Measurements from ENCODE around the gene EBF3.

Gene EBF3

GRCh38 chr10:129945526-129945925 lies 18.5 kb downstream of the EBF3 start:
- Histone ChIP-seq H3K4me3 (ENCODE audit: insufficient read depth in 1 of 2, low read depth in 1 of 2, low read length in 2 of 2) (peak overlapping the region in 1 of 2 experiments; percentile 67), H3K27ac (ENCODE audit: low read length, poor library complexity, severe bottlenecking) (no peak overlapping the region), H2AFZ (ENCODE audit: low read depth, low read length) (no peak overlapping the region), H2BK5ac (ENCODE audit: low read depth, low read length, poor library complexity, severe bottlenecking) (no peak overlapping the region), H2BK12ac (ENCODE audit: low read length in 2 of 2) (no peak overlapping the region), H3K36me3 (ENCODE audit: control insufficient read depth in 1 of 2, insufficient read depth in 2 of 2, low read depth in 1 of 2, low read length in 2 of 2) (peaks cover 0 to 69% of the 10 kb centered on the region in 2 experiments), H3K27me3 (ENCODE audit: control insufficient read depth in 1 of 2, insufficient read depth in 1 of 2, low read length in 2 of 2) (peaks cover 0 to 4% of the 10 kb centered on the region in 2 experiments), H3K4me1 (ENCODE audit: control insufficient read depth, insufficient read depth, low read depth, low read length) (peaks cover 4% of the 10 kb centered on the region), H3K9ac (ENCODE audit: low read length) (peak overlapping the region; percentile 92), H4K91ac (ENCODE audit: low read length) (no peak overlapping the region), H3K4ac (ENCODE audit: low read depth in 1 of 2, low read length in 2 of 2) (no peak overlapping the region), H3K79me1 (replicated peaks; ENCODE audit: low read length, poor library complexity, severe bottlenecking) (no peaks in the 10 kb centered on the region), H3K4me2 (ENCODE audit: low read length, poor library complexity, severe bottlenecking) (no peak overlapping the region), H3K18ac (ENCODE audit: low read depth in 1 of 2, low read length in 2 of 2) (no peak overlapping the region), H3K9me3 (ENCODE audit: control insufficient read depth, low read length) (no peaks in the 10 kb centered on the region), H4K8ac (ENCODE audit: low read length) (no peak overlapping the region), H2BK120ac (ENCODE audit: low read depth, low read length) (no peak overlapping the region), H3K14ac (ENCODE audit: low read length in 2 of 2) (no peak overlapping the region), H3K23ac (ENCODE audit: low read length in 2 of 2) (no peak overlapping the region), H2BK15ac (ENCODE audit: low read depth, poor library complexity, severe bottlenecking) (no peak overlapping the region), H2AK5ac (ENCODE audit: low read length, severe bottlenecking) (no peak overlapping the region)
- 91% methylated on average over 7 of the region's 8 CpGs for WGBS
- no peak for DNase-seq

GRCh38 chr10:129945064-129945463 lies 19.0 kb downstream of the EBF3 start:
- WGBS, result 96% methylated on average over 5 of the region's 6 CpGs
- H3K4ac ChIP-seq (ENCODE audit: low read depth in 1 of 2, low read length in 2 of 2), result no peak overlapping the region
- H3K27ac ChIP-seq (ENCODE audit: low read length, poor library complexity, severe bottlenecking), result no peak overlapping the region
- H4K91ac ChIP-seq (ENCODE audit: low read length), result no peak overlapping the region
- no peaks in the 10 kb centered on the region for H3K9me3 ChIP-seq (ENCODE audit: control insufficient read depth, low read length)
- no peak overlapping the region for H3K14ac ChIP-seq (ENCODE audit: low read length in 2 of 2)
- peaks cover 0 to 71% of the 10 kb centered on the region in 2 experiments for H3K36me3 ChIP-seq (ENCODE audit: control insufficient read depth in 1 of 2, insufficient read depth in 2 of 2, low read depth in 1 of 2, low read length in 2 of 2)
- H4K8ac ChIP-seq (ENCODE audit: low read length), result no peak overlapping the region
- no peak overlapping the region for H2AK5ac ChIP-seq (ENCODE audit: low read length, severe bottlenecking)
- H3K4me1 ChIP-seq (ENCODE audit: control insufficient read depth, insufficient read depth, low read depth, low read length), result peaks cover 4% of the 10 kb centered on the region
- H3K4me3 ChIP-seq (ENCODE audit: insufficient read depth in 1 of 2, low read depth in 1 of 2, low read length in 2 of 2), result peak overlapping the region in 1 of 2 experiments; percentile 67
- no peaks in the 10 kb centered on the region for H3K79me1 ChIP-seq (replicated peaks; ENCODE audit: low read length, poor library complexity, severe bottlenecking)
- peaks cover 0 to 4% of the 10 kb centered on the region in 2 experiments for H3K27me3 ChIP-seq (ENCODE audit: control insufficient read depth in 1 of 2, insufficient read depth in 1 of 2, low read length in 2 of 2)
- H2AFZ ChIP-seq (ENCODE audit: low read depth, low read length), result no peak overlapping the region
- no peak overlapping the region for H3K4me2 ChIP-seq (ENCODE audit: low read length, poor library complexity, severe bottlenecking)
- H2BK120ac ChIP-seq (ENCODE audit: low read depth, low read length), result no peak overlapping the region
- DNase-seq, result no peak
- no peak overlapping the region for H3K18ac ChIP-seq (ENCODE audit: low read depth in 1 of 2, low read length in 2 of 2)
- H2BK12ac ChIP-seq (ENCODE audit: low read length in 2 of 2), result no peak overlapping the region
- no peak overlapping the region for H2BK5ac ChIP-seq (ENCODE audit: low read depth, low read length, poor library complexity, severe bottlenecking)
- no peak overlapping the region for H2BK15ac ChIP-seq (ENCODE audit: low read depth, poor library complexity, severe bottlenecking)
- H3K9ac ChIP-seq (ENCODE audit: low read length), result peak overlapping the region; percentile 92
- no peak overlapping the region for H3K23ac ChIP-seq (ENCODE audit: low read length in 2 of 2)

DNA sequence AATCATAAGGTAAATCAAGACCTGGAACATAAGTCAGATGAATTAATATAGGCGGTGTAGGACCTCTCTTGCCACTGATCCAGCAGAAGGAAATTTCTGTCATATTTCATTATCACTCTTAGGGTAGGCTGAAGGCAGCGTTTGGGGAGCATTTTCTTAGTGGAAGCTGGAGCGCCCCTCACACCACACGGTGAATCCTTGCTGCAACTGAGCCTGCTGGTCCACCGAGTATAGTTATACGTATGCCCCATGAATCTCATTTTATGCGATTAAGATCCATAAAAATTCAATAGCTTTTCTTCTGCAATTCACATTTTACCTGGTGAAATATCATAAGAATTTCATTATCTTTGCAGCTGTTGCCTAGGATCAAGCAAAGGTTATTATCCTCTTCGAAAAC lies 19.6 kb downstream of the EBF3 start:
- no peak overlapping the region for H2BK120ac ChIP-seq (ENCODE audit: low read depth, low read length)
- H3K27me3 ChIP-seq (ENCODE audit: control insufficient read depth in 1 of 2, insufficient read depth in 1 of 2, low read length in 2 of 2), result peaks cover 0 to 2% of the 10 kb centered on the region in 2 experiments
- H3K4ac ChIP-seq (ENCODE audit: low read depth in 1 of 2, low read length in 2 of 2), result no peak overlapping the region
- no peak overlapping the region for H4K8ac ChIP-seq (ENCODE audit: low read length)
- H3K18ac ChIP-seq (ENCODE audit: low read depth in 1 of 2, low read length in 2 of 2), result no peak overlapping the region
- H3K9me3 ChIP-seq (ENCODE audit: control insufficient read depth, low read length), result no peaks in the 10 kb centered on the region
- H3K23ac ChIP-seq (ENCODE audit: low read length in 2 of 2), result no peak overlapping the region
- H4K91ac ChIP-seq (ENCODE audit: low read length), result no peak overlapping the region
- peak overlapping the region; percentile 66 for H3K9ac ChIP-seq (ENCODE audit: low read length)
- peaks cover 0 to 75% of the 10 kb centered on the region in 2 experiments for H3K36me3 ChIP-seq (ENCODE audit: control insufficient read depth in 1 of 2, insufficient read depth in 2 of 2, low read depth in 1 of 2, low read length in 2 of 2)
- WGBS, result 87% methylated on average over 8 of the region's 8 CpGs
- DNase-seq, result no peak
- no peak overlapping the region for H2BK5ac ChIP-seq (ENCODE audit: low read depth, low read length, poor library complexity, severe bottlenecking)
- no peak overlapping the region for H2AFZ ChIP-seq (ENCODE audit: low read depth, low read length)
- H3K4me2 ChIP-seq (ENCODE audit: low read length, poor library complexity, severe bottlenecking), result no peak overlapping the region
- H3K79me1 ChIP-seq (replicated peaks; ENCODE audit: low read length, poor library complexity, severe bottlenecking), result no peaks in the 10 kb centered on the region
- H3K14ac ChIP-seq (ENCODE audit: low read length in 2 of 2), result no peak overlapping the region
- no peak overlapping the region for H3K27ac ChIP-seq (ENCODE audit: low read length, poor library complexity, severe bottlenecking)
- no peak overlapping the region for H2BK12ac ChIP-seq (ENCODE audit: low read length in 2 of 2)
- no peak overlapping the region for H3K4me3 ChIP-seq (ENCODE audit: insufficient read depth in 1 of 2, low read depth in 1 of 2, low read length in 2 of 2)
- peaks cover 1% of the 10 kb centered on the region for H3K4me1 ChIP-seq (ENCODE audit: control insufficient read depth, insufficient read depth, low read depth, low read length)
- H2AK5ac ChIP-seq (ENCODE audit: low read length, severe bottlenecking), result no peak overlapping the region
- H2BK15ac ChIP-seq (ENCODE audit: low read depth, poor library complexity, severe bottlenecking), result no peak overlapping the region

GRCh38 chr10:129942936-129943715 lies 20.9 kb downstream of the EBF3 start:
- Histone ChIP-seq H3K79me1 (replicated peaks; ENCODE audit: low read length, poor library complexity, severe bottlenecking) (no peaks in the 10 kb centered on the region), H2BK15ac (ENCODE audit: low read depth, poor library complexity, severe bottlenecking) (no peak overlapping the region), H3K27ac (ENCODE audit: low read length, poor library complexity, severe bottlenecking) (no peak overlapping the region), H3K4me1 (ENCODE audit: control insufficient read depth, insufficient read depth, low read depth, low read length) (no peaks in the 10 kb centered on the region), H3K36me3 (ENCODE audit: control insufficient read depth in 1 of 2, insufficient read depth in 2 of 2, low read depth in 1 of 2, low read length in 2 of 2) (peaks cover 0 to 75% of the 10 kb centered on the region in 2 experiments), H3K4ac (ENCODE audit: low read depth in 1 of 2, low read length in 2 of 2) (no peak overlapping the region), H3K23ac (ENCODE audit: low read length in 2 of 2) (no peak overlapping the region), H2AK5ac (ENCODE audit: low read length, severe bottlenecking) (no peak overlapping the region), H4K8ac (ENCODE audit: low read length) (no peak overlapping the region), H3K18ac (ENCODE audit: low read depth in 1 of 2, low read length in 2 of 2) (no peak overlapping the region), H3K4me2 (ENCODE audit: low read length, poor library complexity, severe bottlenecking) (no peak overlapping the region), H2BK12ac (ENCODE audit: low read length in 2 of 2) (no peak overlapping the region), H3K14ac (ENCODE audit: low read length in 2 of 2) (no peak overlapping the region), H3K9ac (ENCODE audit: low read length) (peak overlapping the region; percentile 66), H4K91ac (ENCODE audit: low read length) (no peak overlapping the region), H2BK120ac (ENCODE audit: low read depth, low read length) (no peak overlapping the region), H3K27me3 (ENCODE audit: control insufficient read depth in 1 of 2, insufficient read depth in 1 of 2, low read length in 2 of 2) (no peaks in the 10 kb centered on the region), H2AFZ (ENCODE audit: low read depth, low read length) (no peak overlapping the region), H3K9me3 (ENCODE audit: control insufficient read depth, low read length) (no peaks in the 10 kb centered on the region), H3K4me3 (ENCODE audit: insufficient read depth in 1 of 2, low read depth in 1 of 2, low read length in 2 of 2) (peak overlapping the region in 1 of 2 experiments; percentile 9), H2BK5ac (ENCODE audit: low read depth, low read length, poor library complexity, severe bottlenecking) (no peak overlapping the region)
- WGBS, result 47% methylated on average over 12 of the region's 12 CpGs
- no peak for DNase-seq
